SK-N-SH treated with all-trans-retinoic acid at 6 μM for 48 hours (cell line): Measurements from ENCODE around the gene TULP1.

ENCODE experiments used
- ATAC-seq: fragments of 200-7000 bp; cut with Tn5 transposase; 3 replicates; pipeline ENCODE4 v1.9.1; 2020; ENCODE audit warnings: mild to moderate bottlenecking, moderate library complexity
- BACH2 ChIP-seq: fragments of 250-450 bp; sonication (Bioruptor Pico); IDR thresholded peaks from 2 replicates; pipeline ENCODE4 v1.9.0; 2021; ENCODE audit warnings: mild to moderate bottlenecking, borderline replicate concordance
- CREB5 ChIP-seq: fragments of 250-450 bp; sonication (Bioruptor Pico); IDR thresholded peaks from 2 replicates; pipeline ENCODE4 v1.5.1; 2020; ENCODE audit warnings: low read depth, mild to moderate bottlenecking, moderate library complexity
- CSDC2 ChIP-seq: fragments of 250-450 bp; sonication (Bioruptor Pico); IDR thresholded peaks from 2 replicates; pipeline ENCODE4 v1.5.0; 2020; ENCODE audit warnings: mild to moderate bottlenecking, moderate library complexity
- CSRNP3 ChIP-seq: fragments of 250-450 bp; sonication (Bioruptor Pico); IDR thresholded peaks from 2 replicates; pipeline ENCODE4 v1.5.1; 2021; ENCODE audit warnings: mild to moderate bottlenecking, moderate library complexity
- ESRRG ChIP-seq: fragments of 250-450 bp; sonication (Bioruptor Pico); IDR thresholded peaks from 2 replicates; pipeline ENCODE4 v1.6.1; 2021; ENCODE audit warnings: mild to moderate bottlenecking
- GLIS3 ChIP-seq: fragments of 250-450 bp; sonication (Bioruptor Pico); IDR thresholded peaks from 2 replicates; pipeline ENCODE4 v1.5.0; 2020; ENCODE audit warnings: mild to moderate bottlenecking, moderate library complexity
- OSR1 ChIP-seq: fragments of 250-450 bp; sonication (Bioruptor Pico); IDR thresholded peaks from 2 replicates; pipeline ENCODE4 v1.8.0; 2022; ENCODE audit warnings: moderate library complexity, mild to moderate bottlenecking, inconsistent platforms
- PATZ1 ChIP-seq: fragments of 250-450 bp; sonication (Bioruptor Pico); IDR thresholded peaks from 2 replicates; pipeline ENCODE4 v1.8.0; 2020; ENCODE audit warnings: mild to moderate bottlenecking, moderate library complexity, borderline replicate concordance
- POU6F1 ChIP-seq: fragments of 250-450 bp; sonication (Bioruptor Pico); IDR thresholded peaks from 2 replicates; pipeline ENCODE4 v1.8.0; 2021; ENCODE audit warnings: low read depth, mild to moderate bottlenecking, moderate library complexity, borderline replicate concordance
- RARB ChIP-seq: fragments of 250-450 bp; sonication (Bioruptor Pico); IDR thresholded peaks from 2 replicates; pipeline ENCODE4 v1.8.0; 2021; ENCODE audit warnings: mild to moderate bottlenecking, moderate library complexity
- SNAI2 ChIP-seq: fragments of 250-450 bp; sonication (Bioruptor Pico); IDR thresholded peaks from 2 replicates; pipeline ENCODE4 v1.5.0; 2020; ENCODE audit warnings: mild to moderate bottlenecking, moderate library complexity
- TOX ChIP-seq: fragments of 250-450 bp; sonication (Bioruptor Pico); IDR thresholded peaks from 2 replicates; pipeline ENCODE4 v1.8.0; 2021; ENCODE audit warnings: mild to moderate bottlenecking, moderate library complexity, borderline replicate concordance
- TSHZ2 ChIP-seq: fragments of 250-450 bp; sonication (Bioruptor Pico); IDR thresholded peaks from 2 replicates; pipeline ENCODE4 v1.5.0; 2020; ENCODE audit warnings: mild to moderate bottlenecking, moderate library complexity
- ZC3H10 ChIP-seq: fragments of 250-450 bp; sonication (Bioruptor Pico); IDR thresholded peaks from 2 replicates; pipeline ENCODE4 v1.5.1; 2021; ENCODE audit warnings: mild to moderate bottlenecking, moderate library complexity
- ZFP3 ChIP-seq: fragments of 250-450 bp; sonication (Bioruptor Pico); IDR thresholded peaks from 2 replicates; pipeline ENCODE4 v1.5.0; 2020; ENCODE audit warnings: mild to moderate bottlenecking, moderate library complexity
- ZNF565 ChIP-seq: fragments of 450-650 bp; formaldehyde crosslinking; conservative IDR thresholded peaks from 2 replicates; pipeline ENCODE4 v1.5.0; 2020; ENCODE audit warnings: low read depth, mild to moderate bottlenecking, moderate library complexity
- ZNF70 ChIP-seq: fragments of 450-650 bp; formaldehyde crosslinking; IDR thresholded peaks from 2 replicates; pipeline ENCODE4 v1.5.0; 2020; ENCODE audit warnings: mild to moderate bottlenecking, moderate library complexity
- ZNF8 ChIP-seq: fragments of 450-650 bp; formaldehyde crosslinking; IDR thresholded peaks from 2 replicates; pipeline ENCODE4 v1.5.0; 2020; ENCODE audit warnings: mild to moderate bottlenecking, moderate library complexity

Gene TULP1

GRCh38 chr6:35507221-35507620 lies 5.5 kb downstream of the TULP1 start:
- ATAC-seq: no peak
- TF ChIP-seq ZNF8 (CRISPR knock-in tag) (no peak), ZNF70 (CRISPR knock-in tag) (no peak), RARB (no peak), OSR1 (CRISPR knock-in tag) (no peak), TOX (CRISPR knock-in tag) (no peak), CSRNP3 (CRISPR knock-in tag) (no peak), ZC3H10 (no peak)

GRCh38 chr6:35506536-35506935 lies 6.2 kb downstream of the TULP1 start:
- TF ChIP-seq SNAI2 (CRISPR knock-in tag): no peak
- TF ChIP-seq CSRNP3 (CRISPR knock-in tag): no peak
- no peak for TF ChIP-seq GLIS3 (CRISPR knock-in tag)
- TF ChIP-seq TOX (CRISPR knock-in tag): no peak
- TF ChIP-seq OSR1 (CRISPR knock-in tag): no peak
- no peak for TF ChIP-seq ZC3H10
- TF ChIP-seq BACH2 (CRISPR knock-in tag): no peak
- TF ChIP-seq ZFP3 (CRISPR knock-in tag): no peak
- TF ChIP-seq ZNF8 (CRISPR knock-in tag): no peak
- no peak for TF ChIP-seq ESRRG (CRISPR knock-in tag)
- no peak for TF ChIP-seq PATZ1 (CRISPR knock-in tag)
- TF ChIP-seq ZNF565: no peak
- TF ChIP-seq CSDC2 (CRISPR knock-in tag): no peak
- ATAC-seq: no peak

- ATAC-seq: no peak
- TF ChIP-seq PATZ1 (CRISPR knock-in tag): no peak
- no peak for TF ChIP-seq CSRNP3 (CRISPR knock-in tag)
Observed at GRCh38 chr6:35505999-35506412, 6.7 kb downstream of the TULP1 start.

GRCh38 chr6:35503534-35503933 lies 9.2 kb downstream of the TULP1 start:
- no peak for ATAC-seq
- TF ChIP-seq POU6F1 (CRISPR knock-in tag): no peak
- no peak for TF ChIP-seq TOX (CRISPR knock-in tag)
- no peak for TF ChIP-seq CREB5
- TF ChIP-seq GLIS3 (CRISPR knock-in tag): no peak
- no peak for TF ChIP-seq ZNF8 (CRISPR knock-in tag)
- TF ChIP-seq ZC3H10: no peak
- TF ChIP-seq CSRNP3 (CRISPR knock-in tag): no peak
- TF ChIP-seq TSHZ2 (CRISPR knock-in tag): no peak
